HG02571 (cell line): ENCODE measurements around the gene COL25A1.

ENCODE experiments used
- ATAC-seq: cut with Tn5 transposase; IDR thresholded peaks from one replicate; pipeline ENCODE4 v1.9.1; 2021; ENCODE audit warnings: mild to moderate bottlenecking, moderate library complexity; ENCODE audit not compliant: unreplicated experiment

Gene COL25A1

GRCh38 chr4:108783665-108784463 is 518.6 kb downstream of the COL25A1 start:
- no peak for ATAC-seq

GRCh38 chr4:108779958-108780357 is 522.5 kb downstream of the COL25A1 start:
- ATAC-seq, result no peak

- ATAC-seq, result no peak
Observed at GRCh38 chr4:108777388-108777787, 525.1 kb downstream of the COL25A1 start.

- ATAC-seq, result no peak
Observed at GRCh38 chr4:108775921-108776320, 526.5 kb downstream of the COL25A1 start.

GRCh38 chr4:108774809-108775530 is 527.5 kb downstream of the COL25A1 start:
- no peak for ATAC-seq

- no peak for ATAC-seq
Observed at GRCh38 chr4:108772402-108772801, 530.1 kb downstream of the COL25A1 start.

- no peak for ATAC-seq
Observed at GRCh38 chr4:108766058-108766457, 536.4 kb downstream of the COL25A1 start.

- no peak for ATAC-seq
Observed at GRCh38 chr4:108763986-108764385, 538.5 kb downstream of the COL25A1 start.

GRCh38 chr4:108763226-108763593 is 539.2 kb downstream of the COL25A1 start:
- ATAC-seq, result no peak

GRCh38 chr4:108762559-108763225 is 539.8 kb downstream of the COL25A1 start, which contains the start of gene ETNPPL:
TSS of gene ETNPPL (minus strand) at chr4:108763053. CDS start at chr4:108762898, 155 bp downstream.
- ATAC-seq, result no peak
